Right renal pelvis (tissue), 4 donors: ENCODE measurements around the gene PLA2R1. TPM values are rescaled to one million over a fixed set of nuclear protein-coding genes. Genes with fewer than 3 reads are reported as not detected.
"Not testable (repeated sequence)": the region's sequence is repeated elsewhere in the genome, so short reads cannot be mapped to it uniquely, and the experiment has no call there.

Source experiments
- DNase-seq, 4 donors: peaks; one replicate each; pipeline ENCODE4 v3.0.0-alpha.2; 2013; ENCODE audit warnings: low read depth in 4 of 4, low spot score in 3 of 4, missing footprints in 1 of 4
- polyA plus RNA-seq, 4 donors: library from polyadenylated mRNA; unstranded; fragments of 120-200 nt; gene quantifications; one replicate each; pipeline ENCODE4 v1.2.1, GENCODE V29; 2013; ENCODE audit not compliant: insufficient read length in 4 of 4

The PLA2R1 gene
- polyA plus RNA-seq, 4 donors = 70.5 to 133 (median 96.9) TPM

GRCh38 chr2:160064916-160065315 lies 2.5 kb upstream of the PLA2R1 start:
- no peak for DNase-seq

GRCh38 chr2:160063879-160064612 lies 1.6 kb upstream of the PLA2R1 start:
- no peak for DNase-seq

- no peak for DNase-seq
Observed at GRCh38 chr2:160063271-160063670, 856 bp upstream of the PLA2R1 start.

GRCh38 chr2:160061944-160062291 lies 497 bp downstream of the PLA2R1 start:
- no peak for DNase-seq

- no peak for DNase-seq
Observed at GRCh38 chr2:160061533-160061932, 882 bp downstream of the PLA2R1 start.

GRCh38 chr2:160060297-160060696 lies 2.1 kb downstream of the PLA2R1 start:
- DNase-seq = no peak

DNA sequence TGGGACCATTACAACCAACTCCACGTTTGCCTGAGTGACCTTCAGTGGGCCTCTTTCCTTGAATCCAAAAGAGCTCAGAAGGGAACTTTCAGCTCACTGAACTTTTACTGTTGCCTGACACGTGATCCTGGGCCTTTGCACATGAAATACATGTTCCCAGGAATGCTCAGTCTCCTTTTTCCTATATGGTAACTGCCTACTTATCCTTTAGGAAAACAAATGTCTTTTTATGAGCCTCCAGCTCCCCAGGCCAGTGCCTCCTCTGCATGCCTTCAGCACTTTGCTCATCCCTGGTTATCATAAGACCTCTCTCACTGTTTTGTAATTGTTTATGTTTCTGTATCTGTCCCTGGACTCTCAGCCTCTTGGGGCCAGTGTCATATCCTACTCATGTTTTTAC lies 5.1 kb downstream of the PLA2R1 start:
- no peak for DNase-seq

DNA sequence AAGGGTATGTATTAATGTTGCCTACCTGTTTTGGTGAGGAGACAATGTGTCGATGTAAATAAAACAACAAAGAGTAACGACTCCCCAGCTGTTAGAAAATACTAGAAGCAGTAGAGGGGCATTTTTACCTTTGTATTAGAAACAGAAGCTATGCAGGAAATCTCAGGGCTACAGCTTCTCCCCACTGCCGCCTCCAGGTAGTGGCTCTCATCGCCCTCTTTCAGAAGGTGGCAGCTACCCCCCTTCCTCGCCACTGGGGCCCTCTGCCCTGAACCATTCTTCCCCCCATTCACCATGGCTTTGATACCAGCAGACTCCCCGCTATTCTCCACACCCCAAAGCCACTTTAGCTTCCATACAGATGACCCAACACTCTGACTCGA lies 6.7 kb downstream of the PLA2R1 start:
- no peak for DNase-seq

GRCh38 chr2:160054984-160055725 lies 7.3 kb downstream of the PLA2R1 start:
- DNase-seq = peak in 2 of 4 donors; percentile 46 to 49

DNA sequence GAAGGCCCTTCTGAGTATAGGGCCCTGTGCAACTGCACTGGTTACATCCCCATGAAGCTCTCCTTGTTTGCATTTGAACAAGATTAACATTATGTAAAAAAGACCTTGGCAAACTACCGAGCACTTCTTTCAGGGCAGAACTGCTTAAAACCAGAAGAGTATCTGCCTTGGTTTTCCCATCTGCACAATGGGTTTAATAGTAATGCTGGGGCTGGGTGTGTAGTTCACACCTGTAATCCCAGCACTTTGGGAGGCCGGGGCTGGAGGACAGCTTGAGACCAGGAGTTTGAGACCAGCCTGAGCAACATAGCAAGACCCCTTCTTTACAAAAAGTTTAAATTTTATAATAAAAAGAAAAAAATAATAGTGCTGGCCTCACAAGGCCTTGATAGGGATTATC lies 8.5 kb downstream of the PLA2R1 start:
- no peak for DNase-seq

GRCh38 chr2:160052531-160052930 lies 9.9 kb downstream of the PLA2R1 start:
- DNase-seq = no peak

DNA sequence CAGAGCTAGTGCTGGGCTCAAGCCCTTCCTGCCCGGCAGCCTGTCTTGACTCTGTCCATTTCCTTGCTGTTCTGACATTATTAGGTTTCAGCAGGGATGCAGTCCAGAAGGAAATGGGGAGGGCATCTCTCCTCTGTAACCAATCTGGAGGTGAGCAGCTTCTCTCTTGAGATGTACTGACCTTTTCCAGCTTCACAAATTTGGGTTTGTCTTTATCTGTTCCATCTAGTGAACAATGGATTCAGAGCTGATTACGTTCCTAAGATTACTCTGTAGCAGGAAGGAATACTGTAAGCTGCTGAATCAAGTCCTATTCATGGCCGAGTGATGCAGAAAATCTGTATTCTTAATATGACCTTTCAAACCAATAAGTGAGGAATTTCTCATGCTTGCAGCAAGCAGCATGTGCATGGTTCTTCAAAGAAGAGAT lies 11.0 kb downstream of the PLA2R1 start:
- no peak for DNase-seq

GRCh38 chr2:160050147-160050546 lies 12.3 kb downstream of the PLA2R1 start:
- DNase-seq = no peak

GRCh38 chr2:160045703-160046210 lies 16.7 kb downstream of the PLA2R1 start:
- no peak for DNase-seq

- no peak for DNase-seq
Observed at GRCh38 chr2:160044728-160045127, 17.7 kb downstream of the PLA2R1 start.

DNA sequence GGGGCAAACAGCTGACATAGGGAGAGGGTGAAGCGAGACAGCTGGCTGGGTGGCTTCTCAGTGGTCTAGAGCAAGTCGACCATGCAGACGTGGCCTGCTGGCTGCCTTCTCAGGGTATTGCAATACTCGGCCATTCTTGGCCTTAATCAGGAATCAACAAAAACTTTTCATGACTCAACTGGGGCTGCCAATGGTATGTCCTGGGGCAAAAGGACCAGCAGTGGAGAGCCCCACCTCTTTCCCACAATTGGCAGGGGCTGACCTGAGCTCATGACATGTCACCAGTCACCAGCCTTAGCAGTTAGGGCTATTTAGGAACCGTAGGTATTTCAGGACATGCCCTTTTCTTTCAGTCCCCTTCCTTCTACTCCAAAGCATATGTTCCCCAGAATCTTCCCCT lies 19.1 kb downstream of the PLA2R1 start:
- DNase-seq = no peak

GRCh38 chr2:160042054-160042453 lies 20.4 kb downstream of the PLA2R1 start:
- no peak for DNase-seq

GRCh38 chr2:160041091-160041490 lies 21.3 kb downstream of the PLA2R1 start:
- DNase-seq = no peak

DNA sequence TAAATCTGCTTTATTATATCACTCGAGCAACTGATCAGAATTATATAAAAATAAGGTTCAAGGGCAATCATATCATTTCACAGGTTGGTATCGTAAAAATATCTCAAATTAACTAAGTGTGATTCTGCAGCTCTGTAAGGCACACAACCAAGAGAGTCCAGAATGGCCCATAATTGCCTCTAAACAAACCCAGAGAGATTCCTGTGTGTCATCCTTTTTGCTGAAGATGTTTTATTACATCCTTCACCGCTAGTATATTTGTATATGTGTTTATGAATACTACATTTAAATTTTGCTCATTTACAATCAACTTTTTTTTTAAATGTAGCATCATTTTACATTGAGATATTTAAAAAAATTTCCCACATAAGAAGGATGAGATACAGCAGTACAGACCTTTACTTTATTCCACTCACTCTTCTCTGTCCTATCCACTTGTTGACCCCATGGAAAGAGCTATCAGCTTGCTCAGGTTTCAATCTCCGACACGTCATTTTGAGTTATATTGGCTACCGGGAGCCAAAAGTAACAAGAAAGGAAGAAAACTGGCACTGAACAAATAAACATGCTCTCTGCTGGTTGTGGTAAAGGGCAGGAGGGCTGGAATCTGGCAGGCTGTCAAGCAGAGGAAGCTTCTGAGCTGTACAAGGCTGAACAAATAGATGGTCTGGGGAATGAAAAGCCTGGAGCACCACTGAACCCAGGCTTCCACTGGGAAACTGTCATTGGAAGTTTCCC lies 23.1 kb downstream of the PLA2R1 start:
- no peak for DNase-seq

DNA sequence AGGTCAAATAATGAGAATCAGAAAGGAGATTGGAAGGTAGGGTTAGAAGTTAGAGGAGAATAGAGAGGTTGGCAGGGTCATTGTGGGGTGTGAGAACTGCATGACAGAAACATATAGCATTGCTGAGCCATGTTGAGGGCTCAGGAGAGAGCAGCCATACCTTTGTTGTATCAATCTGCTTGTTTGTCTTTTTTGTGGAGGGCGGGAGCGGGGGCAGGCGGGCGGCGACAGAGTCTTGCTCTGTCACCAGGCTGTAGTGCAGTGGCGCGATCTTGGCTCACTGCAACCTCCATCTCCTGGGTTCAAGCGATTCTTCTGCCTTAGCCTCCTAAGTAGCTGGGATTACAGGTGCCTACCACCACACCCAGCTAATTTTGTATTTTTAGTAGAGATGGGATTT lies 23.8 kb downstream of the PLA2R1 start:
- not testable (repeated sequence) for DNase-seq

- DNase-seq = no peak
Observed at GRCh38 chr2:160036736-160037135, 25.7 kb downstream of the PLA2R1 start.
